Neural progenitor cell (in vitro differentiated cells): ENCODE measurements around the gene TSPAN14. TPM values are rescaled to one million over a fixed set of nuclear protein-coding genes. Genes with fewer than 3 reads are reported as not detected.

Experiments used
- DNase-seq: peaks from one replicate; pipeline ENCODE4 v3.0.0-alpha.2; 2016; ENCODE audit warnings: low spot score
- H2AFZ ChIP-seq: fragments of 200-600 bp; sonication (generic); replicated peaks from 2 replicates; pipeline ENCODE4 v1.6.1; 2016; ENCODE audit warnings: antibody characterized with exemption
- H3F3A ChIP-seq: fragments of 200-600 bp; sonication (generic); 2 replicates; pipeline ENCODE4 v1.6.1; 2016; ENCODE audit warnings: antibody characterized with exemption, low read depth
- H3K27ac ChIP-seq: fragments of 200-600 bp; sonication (generic); 2 replicates; pipeline ENCODE4 v1.5.1; 2016; ENCODE audit warnings: mild to moderate bottlenecking
- H3K27me3 ChIP-seq: fragments of 200-600 bp; sonication (generic); 2 replicates; pipeline ENCODE4 v1.6.1; 2016; ENCODE audit warnings: mild to moderate bottlenecking, moderate library complexity
- H3K36me3 ChIP-seq: fragments of 200-600 bp; sonication (generic); 2 replicates; pipeline ENCODE4 v1.5.1; 2016
- H3K4me1 ChIP-seq: fragments of 200-600 bp; sonication (generic); 2 replicates; pipeline ENCODE4 v1.6.1; 2016; ENCODE audit warnings: mixed run types
- H3K4me2 ChIP-seq: fragments of 200-600 bp; sonication (generic); 2 replicates; pipeline ENCODE4 v1.6.1; 2016
- H3K4me3 ChIP-seq: fragments of 200-600 bp; sonication (generic); 2 replicates; pipeline ENCODE4 v1.5.1; 2016
- H3K79me2 ChIP-seq: fragments of 200-600 bp; sonication (generic); 2 replicates; pipeline ENCODE4 v1.6.1; 2016; ENCODE audit warnings: low read depth
- H3K9ac ChIP-seq: fragments of 200-600 bp; sonication (generic); 2 replicates; pipeline ENCODE4 v1.6.1; 2016
- H3K9me3 ChIP-seq: fragments of 200-600 bp; sonication (generic); 2 replicates; pipeline ENCODE4 v1.5.1; 2016; ENCODE audit warnings: low read depth
- H4K20me1 ChIP-seq: fragments of 200-600 bp; sonication (generic); 2 replicates; pipeline ENCODE4 v1.6.1; 2016; ENCODE audit warnings: low read depth
- H3K27ac Mint-ChIP-seq: 3 replicates; pipeline ENCODE4 v1.8.0; 2021; ENCODE audit warnings: mixed read lengths
- H3K27me3 Mint-ChIP-seq: 2 replicates; pipeline ENCODE4 v1.8.0; 2022; ENCODE audit warnings: low read depth, mild to moderate bottlenecking, inconsistent platforms, moderate library complexity, mixed read lengths; ENCODE audit not compliant: insufficient read depth
- H3K36me3 Mint-ChIP-seq: 3 replicates; pipeline ENCODE4 v1.8.0; 2021; ENCODE audit warnings: mixed read lengths
- H3K4me1 Mint-ChIP-seq: 3 replicates; pipeline ENCODE4 v1.8.0; 2021; ENCODE audit warnings: mixed read lengths
- H3K4me3 Mint-ChIP-seq: 3 replicates; pipeline ENCODE4 v1.8.0; 2021; ENCODE audit warnings: mild to moderate bottlenecking, moderate library complexity, mixed read lengths
- H3K9me3 Mint-ChIP-seq: 3 replicates; pipeline ENCODE4 v1.8.0; 2020; ENCODE audit warnings: mixed read lengths
- EZH2 ChIP-seq: fragments of 200-600 bp; sonication (generic); IDR thresholded peaks from 2 replicates; pipeline ENCODE4 v1.6.1; 2017; ENCODE audit warnings: antibody characterized with exemption, mild to moderate bottlenecking, moderate library complexity
- EZH2phosphoT487 ChIP-seq: fragments of 200-600 bp; sonication (generic); IDR thresholded peaks from 2 replicates; pipeline ENCODE4 v1.6.1; 2017; ENCODE audit warnings: antibody characterized with exemption
- total RNA-seq: library from RNA; depleted of rRNA; stranded (reverse); fragments of >200 nt; gene quantifications from 2 replicates; pipeline ENCODE4 v1.2.3, GENCODE V29; 2015; ENCODE audit warnings: low replicate concordance
- TF ChIP-seq, protein P1 (sequence below): fragments of 200-600 bp; sonication (generic); IDR thresholded peaks from 2 replicates; pipeline ENCODE4 v1.5.1; 2017; ENCODE audit warnings: antibody characterized with exemption, mild to moderate bottlenecking

Gene TSPAN14
- total RNA-seq, 1 donor from 2014 or later, result 32.7 TPM

DNA sequence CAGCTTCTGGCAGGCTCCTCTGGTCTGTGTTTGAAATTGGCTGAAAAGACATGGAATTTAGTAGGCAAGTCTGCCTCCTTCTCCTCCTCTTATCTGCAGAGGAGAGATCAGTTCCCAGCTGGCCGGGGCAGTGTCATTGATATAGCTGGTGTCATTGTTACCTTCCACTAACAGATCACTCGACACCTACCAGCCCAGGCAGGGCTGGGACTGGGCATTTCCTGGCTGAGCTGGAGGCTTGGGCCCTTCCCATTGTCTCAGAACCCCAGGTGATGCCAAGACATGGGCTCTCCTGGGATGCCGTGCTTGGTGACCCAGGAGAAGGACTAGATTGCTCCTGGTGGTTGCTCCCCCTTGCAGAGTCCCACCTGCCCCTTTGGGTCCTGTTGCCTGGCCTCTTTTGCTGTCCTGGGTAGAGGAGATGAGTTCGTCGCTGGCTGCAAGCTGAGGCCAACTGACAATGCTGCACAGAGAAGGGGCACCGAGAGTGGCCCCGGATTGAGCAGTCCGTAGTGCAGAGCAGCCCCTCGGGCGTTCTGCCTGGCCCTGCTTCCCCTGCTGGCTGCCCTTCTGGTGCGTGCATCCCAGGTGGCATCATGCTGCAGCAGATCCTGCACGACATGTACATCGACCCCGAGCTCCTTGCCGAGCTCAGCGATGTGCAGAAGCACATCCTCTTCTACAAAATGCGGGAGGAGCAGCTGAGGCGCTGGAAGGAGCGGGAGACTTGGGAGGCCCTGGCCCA is 83.8 kb downstream of the TSPAN14 start, which contains the start of gene SH2D4B:
TSS of gene SH2D4B (plus strand) at position 167 of the 745 bp plus-strand sequence. CDS start at position 597, 430 bp downstream.
- Mint-ChIP-seq H3K27ac (peak within 1 kb of the TSS; percentile 91), H3K9me3 (peaks cover 7% of the 10 kb centered on the region), H3K36me3 (peaks cover 2% of the 10 kb centered on the region), H3K4me3 (no peak within 1 kb of the TSS), H3K4me1 (peaks cover 8% of the 10 kb centered on the region), H3K27me3 (peaks cover 4% of the 10 kb centered on the region)
- H2AFZ ChIP-seq, result peak within 1 kb of the TSS; percentile 17
- no peak within 1 kb of the TSS for H3K4me3 ChIP-seq
- DNase-seq, result peak; percentile 27
- peaks cover 3% of the 10 kb centered on the region for H3K27me3 ChIP-seq
- no peak within 1 kb of the TSS for H3K9ac ChIP-seq
- TF ChIP-seq EZH2, result no peak
- no peaks in the 10 kb centered on the region for H3K36me3 ChIP-seq
- no peaks in the 10 kb centered on the region for H3K9me3 ChIP-seq
- H3K4me2 ChIP-seq, result peak within 1 kb of the TSS; percentile 49
- H4K20me1 ChIP-seq, result no peaks in the 10 kb centered on the region
- peaks cover 13% of the 10 kb centered on the region for H3K4me1 ChIP-seq
- H3F3A ChIP-seq, result peaks cover 9% of the 10 kb centered on the region
- no peaks in the 10 kb centered on the region for H3K79me2 ChIP-seq
- H3K27ac ChIP-seq, result peak within 1 kb of the TSS; percentile 34

DNA sequence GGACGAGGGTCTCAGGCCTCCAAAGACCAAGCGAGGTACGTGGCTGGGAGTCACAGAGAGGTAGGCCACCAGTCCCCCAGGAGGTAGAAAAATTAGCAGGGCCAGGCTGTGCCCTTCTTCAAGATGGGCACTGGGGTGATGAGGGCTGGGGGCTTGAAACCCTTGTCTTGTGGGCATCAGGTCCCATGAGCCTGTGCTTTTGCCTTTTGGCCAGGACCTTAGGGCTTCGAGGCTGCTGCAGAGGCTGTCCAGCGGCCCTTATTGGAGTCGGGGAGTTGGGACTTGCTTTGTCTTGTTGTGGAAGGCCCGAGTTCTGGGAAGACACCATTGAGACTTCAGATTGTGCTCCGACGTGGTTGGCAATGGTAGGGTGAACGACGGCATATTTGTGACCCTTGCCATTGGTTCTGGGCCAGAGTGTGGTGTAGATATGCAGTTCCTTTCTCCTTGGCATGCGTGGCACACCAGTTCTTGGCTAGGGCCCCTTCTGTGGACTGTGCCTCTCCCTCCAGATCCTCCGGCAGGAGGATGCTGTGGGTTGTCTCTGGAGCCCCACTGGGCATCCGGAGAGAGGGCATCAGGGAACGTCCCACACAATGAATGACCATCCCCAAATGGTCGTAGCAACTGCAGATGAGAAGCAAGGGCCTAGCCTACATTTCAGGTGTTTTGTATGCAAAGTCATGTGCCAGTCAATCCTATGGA is 84.5 kb downstream of the TSPAN14 start:
- Histone ChIP-seq H3K4me2 (no peak overlapping the region), H2AFZ (no peak overlapping the region), H3K27ac (no peak overlapping the region), H3K79me2 (no peaks in the 10 kb centered on the region), H3K27me3 (peaks cover 3% of the 10 kb centered on the region), H4K20me1 (no peaks in the 10 kb centered on the region), H3K36me3 (no peaks in the 10 kb centered on the region), H3F3A (peaks cover 9% of the 10 kb centered on the region), H3K4me1 (peaks cover 13% of the 10 kb centered on the region), H3K4me3 (no peak overlapping the region), H3K9ac (no peak overlapping the region), H3K9me3 (no peaks in the 10 kb centered on the region)
- no peak overlapping the region for H3K4me3 Mint-ChIP-seq
- DNase-seq, result no peak
- TF ChIP-seq, protein P1, sequence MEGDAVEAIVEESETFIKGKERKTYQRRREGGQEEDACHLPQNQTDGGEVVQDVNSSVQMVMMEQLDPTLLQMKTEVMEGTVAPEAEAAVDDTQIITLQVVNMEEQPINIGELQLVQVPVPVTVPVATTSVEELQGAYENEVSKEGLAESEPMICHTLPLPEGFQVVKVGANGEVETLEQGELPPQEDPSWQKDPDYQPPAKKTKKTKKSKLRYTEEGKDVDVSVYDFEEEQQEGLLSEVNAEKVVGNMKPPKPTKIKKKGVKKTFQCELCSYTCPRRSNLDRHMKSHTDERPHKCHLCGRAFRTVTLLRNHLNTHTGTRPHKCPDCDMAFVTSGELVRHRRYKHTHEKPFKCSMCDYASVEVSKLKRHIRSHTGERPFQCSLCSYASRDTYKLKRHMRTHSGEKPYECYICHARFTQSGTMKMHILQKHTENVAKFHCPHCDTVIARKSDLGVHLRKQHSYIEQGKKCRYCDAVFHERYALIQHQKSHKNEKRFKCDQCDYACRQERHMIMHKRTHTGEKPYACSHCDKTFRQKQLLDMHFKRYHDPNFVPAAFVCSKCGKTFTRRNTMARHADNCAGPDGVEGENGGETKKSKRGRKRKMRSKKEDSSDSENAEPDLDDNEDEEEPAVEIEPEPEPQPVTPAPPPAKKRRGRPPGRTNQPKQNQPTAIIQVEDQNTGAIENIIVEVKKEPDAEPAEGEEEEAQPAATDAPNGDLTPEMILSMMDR, result no peak
- TF ChIP-seq EZH2 (no peak), EZH2phosphoT487 (no peak)
- H3K27me3 Mint-ChIP-seq, result peaks cover 4% of the 10 kb centered on the region
- H3K9me3 Mint-ChIP-seq, result peaks cover 6% of the 10 kb centered on the region
- no peak overlapping the region for H3K27ac Mint-ChIP-seq
- peaks cover 8% of the 10 kb centered on the region for H3K4me1 Mint-ChIP-seq
- H3K36me3 Mint-ChIP-seq, result peaks cover 2% of the 10 kb centered on the region

GRCh38 chr10:80539421-80540031 is 85.4 kb downstream of the TSPAN14 start:
- Histone ChIP-seq H3K27me3 (peaks cover 3% of the 10 kb centered on the region), H3K4me2 (no peak overlapping the region), H3K9me3 (no peaks in the 10 kb centered on the region), H3F3A (peaks cover 9% of the 10 kb centered on the region), H3K27ac (no peak overlapping the region), H4K20me1 (no peaks in the 10 kb centered on the region), H2AFZ (no peak overlapping the region), H3K9ac (no peak overlapping the region), H3K4me1 (peaks cover 13% of the 10 kb centered on the region), H3K36me3 (no peaks in the 10 kb centered on the region), H3K4me3 (no peak overlapping the region), H3K79me2 (no peaks in the 10 kb centered on the region)
- TF ChIP-seq EZH2, result no peak
- TF ChIP-seq EZH2phosphoT487, result no peak
- TF ChIP-seq, protein P1, result no peak
- Mint-ChIP-seq H3K27ac (no peak overlapping the region), H3K9me3 (peaks cover 6% of the 10 kb centered on the region), H3K27me3 (peaks cover 4% of the 10 kb centered on the region), H3K36me3 (peaks cover 2% of the 10 kb centered on the region), H3K4me3 (no peak overlapping the region), H3K4me1 (peaks cover 13% of the 10 kb centered on the region)
- DNase-seq, result no peak
